Kidney (tissue), 14 donors: ENCODE results near the gene SRGAP3. TPM values are rescaled to one million over a fixed set of nuclear protein-coding genes. Genes with fewer than 3 reads are reported as not detected.

Experiments used
- DNase-seq, 5 donors: peaks; one replicate each; pipeline ENCODE4 v3.0.0-alpha.2; 2013 to 2020
- FAIRE-seq: peaks from 2 replicates; lab custom pipeline; 2012; peaks lifted over from hg19 to GRCh38; lab: Jason Lieb, UNC
- H3K27ac ChIP-seq, 2 donors: one replicate each; pipeline ENCODE4 v1.7.0; 2013; ENCODE audit warnings: low read depth in 2 of 2, low read length in 2 of 2, inconsistent platforms in 1 of 2
- H3K27me3 ChIP-seq: one replicate; pipeline ENCODE4 v1.7.1; 2013; ENCODE audit warnings: low read length, inconsistent platforms; ENCODE audit not compliant: control insufficient read depth, insufficient read depth
- H3K36me3 ChIP-seq, 3 donors: one replicate each; pipeline versions ENCODE4 v1.7.0 to v1.7.1; 2013; ENCODE audit warnings: low read length in 3 of 3, control low read depth in 1 of 3, inconsistent platforms in 1 of 3; ENCODE audit not compliant: insufficient read depth in 3 of 3, control insufficient read depth in 2 of 3
- H3K4me1 ChIP-seq, 3 donors: one replicate each; pipeline versions ENCODE4 v1.7.0 to v1.7.1; 2013; ENCODE audit warnings: low read length in 3 of 3, inconsistent platforms in 1 of 3, low read depth in 1 of 3; ENCODE audit not compliant: control insufficient read depth in 2 of 3, insufficient read depth in 2 of 3
- H3K4me3 ChIP-seq, 3 donors: one replicate each; pipeline versions ENCODE4 v1.7.0 to v1.8.1; 2013; ENCODE audit warnings: low read length in 3 of 3, control low read depth in 1 of 3, inconsistent platforms in 1 of 3
- H3K9ac ChIP-seq, 3 donors: one replicate each; pipeline versions ENCODE4 v1.7.0 to v1.7.1; 2013; ENCODE audit warnings: low read length in 3 of 3, control low read depth in 1 of 3, inconsistent platforms in 1 of 3
- H3K9me3 ChIP-seq, 3 donors: one replicate each; pipeline versions ENCODE4 v1.7.0 to v1.7.1; 2013; ENCODE audit warnings: low read length in 3 of 3, control low read depth in 1 of 3, inconsistent platforms in 1 of 3; ENCODE audit not compliant: control insufficient read depth in 2 of 3, insufficient read depth in 1 of 3
- CTCF ChIP-seq: IDR thresholded peaks from 3 replicates; pipeline ENCODE4 v1.5.1; 2012; ENCODE audit warnings: mild to moderate bottlenecking, moderate library complexity, borderline replicate concordance; ENCODE audit not compliant: insufficient read depth; ENCODE audit errors: extremely low read depth
- intact Hi-C: fragments of 100-400 bp; cut with DNase I; formaldehyde crosslinking; loops from one replicate; pipeline ENCODE4 v1.11.1; 2022
- polyA plus RNA-seq: library from polyadenylated mRNA; stranded (reverse); fragments of 350-450 nt; fragmentation: Illumina TruSeq; extraction: RNeasy Lipid Tissue Mini Kit (QIAGEN cat#74804); gene quantifications from one replicate; pipeline ENCODE4 v1.2.3, GENCODE V29; 2014; ENCODE audit warnings: low read depth, low replicate concordance; ENCODE audit not compliant: insufficient read depth
- total RNA-seq: library from RNA; stranded (reverse); fragmentation: NEBNext Ultra II Directional; extraction: Animal tissue kit (Norgen Biotek cat#: 25700); gene quantifications from one replicate; pipeline ENCODE4 v1.2.1, GENCODE V29; 2021
- donor health status: control.
- donor health status: control.
- donor health status: control.
- donor health status: control.
- donor health status: control.
- donor health status: DM: yes; HTN: yes; CAD: no.
- donor health status: Normal renal cell carcinoma (clear cell type).

Gene SRGAP3
- total and polyA plus RNA-seq, 2 donors from 2014 or later, result 4.1 to 24.3 TPM

- H3K9ac ChIP-seq, result no peak overlapping the region
- H3K27me3 ChIP-seq, result no peaks in the 10 kb centered on the region
- intact Hi-C loops, result no loop called here
- H3K4me3 ChIP-seq, result no peak overlapping the region
- no peak for FAIRE-seq
- no peaks in the 10 kb centered on the region for H3K36me3 ChIP-seq
- no peak overlapping the region for H3K27ac ChIP-seq
- TF ChIP-seq CTCF, result no peak
- peaks cover 0 to 4% (median 0%) of the 10 kb centered on the region in 3 donors for H3K9me3 ChIP-seq
- peaks cover 0 to 3% (median 0%) of the 10 kb centered on the region in 3 donors for H3K4me1 ChIP-seq
- DNase-seq, result no peak
These were observed 7.6 kb upstream of the SRGAP3 start for GRCh38 chr3:9257092-9257491.

- peaks cover 0 to 3% (median 0%) of the 10 kb centered on the region in 3 donors for H3K4me1 ChIP-seq
- no peak for DNase-seq
- H3K27ac ChIP-seq, result no peak overlapping the region
- no peaks in the 10 kb centered on the region for H3K27me3 ChIP-seq
- H3K4me3 ChIP-seq, result no peak overlapping the region
- no peak overlapping the region for H3K9ac ChIP-seq
- H3K9me3 ChIP-seq, result peaks cover 0 to 4% (median 0%) of the 10 kb centered on the region in 3 donors
- no peak for TF ChIP-seq CTCF
- intact Hi-C loops, result no loop called here
- no peak for FAIRE-seq
- H3K36me3 ChIP-seq, result no peaks in the 10 kb centered on the region
These were observed 6.5 kb upstream of the SRGAP3 start for GRCh38 chr3:9255976-9256375.

- H3K9me3 ChIP-seq, result peaks cover 0 to 4% (median 0%) of the 10 kb centered on the region in 3 donors
- FAIRE-seq (no peak), DNase-seq (no peak)
- no peaks in the 10 kb centered on the region for H3K27me3 ChIP-seq
- TF ChIP-seq CTCF, result no peak
- H3K9ac ChIP-seq, result no peak overlapping the region
- H3K4me3 ChIP-seq, result no peak overlapping the region
- no peak overlapping the region for H3K27ac ChIP-seq
- H3K4me1 ChIP-seq, result peaks cover 3 to 10% (median 6%) of the 10 kb centered on the region in 3 donors
- intact Hi-C loops, result no loop called here
- no peaks in the 10 kb centered on the region for H3K36me3 ChIP-seq
These were observed 5.3 kb upstream of the SRGAP3 start for GRCh38 chr3:9254764-9255163.

GRCh38 chr3:9253327-9253726 is 3.9 kb upstream of the SRGAP3 start:
- Histone ChIP-seq H3K9me3 (peaks cover 0 to 4% (median 0%) of the 10 kb centered on the region in 3 donors), H3K4me3 (peak overlapping the region in 1 of 3 donors; percentile 14), H3K9ac (no peak overlapping the region), H3K27ac (peak overlapping the region in 1 of 2 donors; percentile 41), H3K4me1 (peaks cover 6 to 12% (median 11%) of the 10 kb centered on the region in 3 donors), H3K36me3 (no peaks in the 10 kb centered on the region), H3K27me3 (no peaks in the 10 kb centered on the region)
- DNase-seq (peak in 2 of 5 donors; percentile 68 to 80), FAIRE-seq (no peak)
- TF ChIP-seq CTCF, result no peak
- intact Hi-C loops, result no loop called here
